Spleen (tissue), 7 donors: ENCODE measurements around the gene ARL14.

Experiments
- CTCF ChIP-seq, 11 experiments: fragments of 200-600 bp in 7 of 11; fragments of 450-650 bp in 4 of 11; sonication (generic) in 4 of 11; IDR thresholded peaks in 8 of 11; conservative IDR thresholded peaks in 3 of 11; 1 replicate in 7 of 11; 2 replicates in 4 of 11; pipeline versions ENCODE4 v1.4.0 to v1.8.0; 2016 to 2021; ENCODE audit warnings: antibody characterized with exemption in 11 of 11, inconsistent platforms in 4 of 11, mild to moderate bottlenecking in 1 of 11
- POLR2A ChIP-seq, 3 donors: fragments of 450-650 bp; IDR thresholded peaks; one replicate each; pipeline ENCODE4 v1.5.1; 2017; ENCODE audit warnings: antibody characterized with exemption in 3 of 3, mild to moderate bottlenecking in 1 of 3
- POLR2AphosphoS5 ChIP-seq, 3 donors: sonication (generic); formaldehyde crosslinking; IDR thresholded peaks; one replicate each; pipeline ENCODE4 v1.5.1; 2017; ENCODE audit warnings: antibody characterized with exemption in 3 of 3
- donor health status: DM: no; HTN: no; CAD: no; lungs with moderate emphysema.
- donor health status: DM: no; HTN: no; CAD: no.
- donor health status: DM: no; HTN: no; CAD: no.

- no peak for TF ChIP-seq CTCF (IDR thresholded peaks at IDR 0.05 in 8 of 11, conservative IDR thresholded peaks at IDR 0.05 in 3 of 11)
- TF ChIP-seq POLR2AphosphoS5 (IDR thresholded peaks at IDR 0.05) = no peak
- TF ChIP-seq POLR2A (IDR thresholded peaks at IDR 0.05) = no peak
These were observed 24.5 kb downstream of the ARL14 start for GRCh38 chr3:160701490-160701889.
